Left forelimb (tissue), 1 donor: Measurements from ENCODE around the gene PRR22.

Source experiments
- DNase-seq: peaks from one replicate; pipeline ENCODE4 v3.0.0-alpha.2; 2018; ENCODE audit warnings: low spot score

The PRR22 gene

DNA sequence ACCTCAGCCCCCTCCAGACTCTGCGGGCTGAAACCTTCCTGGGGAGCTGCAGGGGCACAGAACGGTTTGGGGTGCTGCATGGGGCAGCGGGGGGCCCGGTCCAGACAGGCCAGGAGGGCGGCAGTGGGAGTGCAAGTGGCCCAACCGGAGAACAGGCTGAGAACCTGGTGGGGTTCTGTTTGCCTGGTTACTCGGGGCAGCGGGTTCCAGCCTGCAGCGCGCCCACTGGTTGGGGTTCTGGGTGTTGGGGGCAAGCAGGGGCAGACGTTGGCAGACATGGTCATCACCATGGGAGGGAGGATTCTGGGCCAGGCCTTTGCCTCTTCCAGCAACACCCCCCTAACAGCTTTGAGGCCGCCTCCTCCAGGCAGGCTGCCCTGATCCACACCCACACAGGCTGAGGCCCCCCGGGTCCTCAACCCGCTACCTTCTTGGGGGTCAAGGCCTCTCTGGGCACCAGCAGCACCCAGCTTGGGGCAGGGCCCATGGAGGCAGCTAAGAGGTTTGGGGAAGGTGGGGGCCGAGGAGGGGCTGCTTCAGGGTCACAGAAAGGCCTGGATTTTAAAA lies at the start of gene PRR22:
Gene PRR22 (minus strand): TSS at position 166 of the 567 bp plus-strand sequence. CDS start 86 bp downstream, at position 80.
- DNase-seq: no peak

DNA sequence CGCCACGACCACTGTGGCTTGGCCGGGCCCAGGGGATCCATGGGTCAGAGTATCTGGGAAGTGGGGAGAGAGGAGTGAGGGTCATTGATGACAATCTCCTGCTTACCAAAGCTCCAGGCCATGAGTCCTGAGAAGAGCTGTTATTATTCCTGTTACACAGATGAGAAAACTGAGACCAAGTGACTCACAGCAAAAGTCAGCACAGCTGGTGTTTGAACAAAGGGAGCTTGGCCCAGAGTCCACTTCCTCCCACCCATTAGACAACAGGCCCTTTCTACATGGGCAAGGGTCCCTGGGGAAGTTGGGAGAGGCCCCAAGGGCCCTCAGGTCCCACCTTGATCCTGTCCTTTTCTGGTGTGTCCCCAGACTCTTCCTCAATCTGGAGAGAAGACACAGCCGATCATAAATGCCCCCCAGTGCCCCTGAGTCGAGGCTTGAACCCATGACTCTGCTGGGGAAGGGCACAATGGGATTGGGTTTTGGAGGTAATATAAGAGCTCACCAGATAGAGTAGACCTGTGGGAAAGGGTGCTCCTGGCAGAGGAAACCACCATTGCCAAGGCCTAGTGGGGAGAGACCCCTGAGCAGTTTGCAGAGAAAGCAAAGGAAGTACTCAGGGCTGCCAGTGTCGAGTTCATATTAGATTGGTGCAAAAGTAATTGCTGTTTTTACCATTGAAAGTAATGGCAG lies 48.1 kb upstream of the PRR22 start:
- no peak for DNase-seq

DNA sequence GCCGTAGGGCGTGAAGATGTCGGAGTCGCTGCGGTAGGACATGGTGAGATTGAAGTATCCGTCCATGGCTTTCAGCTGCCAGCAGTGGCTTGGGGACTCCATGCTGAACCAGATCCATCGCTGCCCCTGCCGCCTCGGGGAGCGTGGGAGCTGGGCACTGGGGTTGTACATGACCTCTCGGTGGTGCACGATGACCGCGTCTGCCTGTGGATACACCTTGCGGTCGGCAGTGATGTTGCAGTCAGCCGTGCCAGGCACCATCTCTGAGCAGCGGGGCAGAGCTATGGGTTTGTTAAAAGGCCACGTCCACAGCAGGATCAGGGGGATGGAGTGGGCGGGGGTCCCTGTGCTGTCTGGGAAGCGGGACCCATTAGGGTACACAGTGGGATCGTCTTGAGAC lies 47.5 kb upstream of the PRR22 start:
- DNase-seq: no peak

DNA sequence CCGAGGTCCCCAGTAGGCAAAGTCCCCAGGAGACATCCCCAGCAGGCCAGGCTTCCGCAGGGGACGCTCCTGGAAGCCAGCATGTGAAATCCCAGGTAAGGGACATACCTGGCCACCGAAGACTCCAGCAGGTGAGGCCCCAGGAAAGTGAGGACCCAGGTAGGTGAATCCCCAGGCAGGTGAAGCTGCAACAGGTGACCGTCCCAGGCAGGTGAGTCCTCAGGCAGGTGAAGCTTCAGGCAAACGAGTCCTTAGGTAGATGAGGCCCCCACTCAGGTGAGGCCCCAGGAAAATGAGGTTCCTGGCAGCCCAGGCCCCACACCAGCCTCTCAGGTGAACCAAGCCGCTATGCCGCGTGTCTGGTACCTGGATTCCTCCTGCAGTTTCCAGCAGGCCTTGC lies 46.6 kb upstream of the PRR22 start:
- no peak for DNase-seq

DNA sequence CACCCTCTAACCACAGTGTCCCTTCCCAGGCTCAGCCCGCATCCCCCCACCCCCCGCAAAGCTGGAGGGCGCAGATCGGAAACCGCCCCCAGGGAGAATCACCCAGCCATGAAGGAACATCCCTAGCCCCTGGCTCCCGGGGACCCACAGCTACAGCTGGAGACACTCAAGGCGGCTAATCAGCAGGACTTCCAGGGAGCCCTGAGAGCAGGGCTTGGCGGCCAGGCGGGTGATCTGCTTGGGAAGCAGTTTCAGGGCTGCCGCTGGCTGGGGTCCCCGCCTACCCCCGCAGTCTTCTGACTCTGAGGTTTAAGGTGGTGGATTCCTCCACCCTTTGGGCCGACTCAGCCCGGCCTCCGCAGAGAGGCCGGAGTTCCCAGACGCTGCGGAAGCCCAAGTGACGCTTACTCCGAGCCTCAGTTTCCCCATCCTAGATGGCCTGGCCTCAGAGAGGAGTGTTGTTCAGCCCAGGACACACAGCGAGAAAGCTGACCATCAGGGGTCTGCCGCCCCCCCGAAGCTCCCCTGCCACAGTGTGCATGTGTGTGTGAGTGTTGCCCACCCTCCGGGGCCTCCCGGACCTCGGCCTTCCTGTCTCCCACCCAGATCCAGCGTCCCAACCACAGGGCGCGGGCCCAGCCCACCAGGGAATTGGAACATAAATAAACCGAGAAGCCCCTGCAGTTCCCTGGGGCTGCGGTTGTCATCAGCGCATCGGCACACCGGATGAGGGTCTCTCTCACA lies 45.2 kb upstream of the PRR22 start:
- no peak for DNase-seq

DNA sequence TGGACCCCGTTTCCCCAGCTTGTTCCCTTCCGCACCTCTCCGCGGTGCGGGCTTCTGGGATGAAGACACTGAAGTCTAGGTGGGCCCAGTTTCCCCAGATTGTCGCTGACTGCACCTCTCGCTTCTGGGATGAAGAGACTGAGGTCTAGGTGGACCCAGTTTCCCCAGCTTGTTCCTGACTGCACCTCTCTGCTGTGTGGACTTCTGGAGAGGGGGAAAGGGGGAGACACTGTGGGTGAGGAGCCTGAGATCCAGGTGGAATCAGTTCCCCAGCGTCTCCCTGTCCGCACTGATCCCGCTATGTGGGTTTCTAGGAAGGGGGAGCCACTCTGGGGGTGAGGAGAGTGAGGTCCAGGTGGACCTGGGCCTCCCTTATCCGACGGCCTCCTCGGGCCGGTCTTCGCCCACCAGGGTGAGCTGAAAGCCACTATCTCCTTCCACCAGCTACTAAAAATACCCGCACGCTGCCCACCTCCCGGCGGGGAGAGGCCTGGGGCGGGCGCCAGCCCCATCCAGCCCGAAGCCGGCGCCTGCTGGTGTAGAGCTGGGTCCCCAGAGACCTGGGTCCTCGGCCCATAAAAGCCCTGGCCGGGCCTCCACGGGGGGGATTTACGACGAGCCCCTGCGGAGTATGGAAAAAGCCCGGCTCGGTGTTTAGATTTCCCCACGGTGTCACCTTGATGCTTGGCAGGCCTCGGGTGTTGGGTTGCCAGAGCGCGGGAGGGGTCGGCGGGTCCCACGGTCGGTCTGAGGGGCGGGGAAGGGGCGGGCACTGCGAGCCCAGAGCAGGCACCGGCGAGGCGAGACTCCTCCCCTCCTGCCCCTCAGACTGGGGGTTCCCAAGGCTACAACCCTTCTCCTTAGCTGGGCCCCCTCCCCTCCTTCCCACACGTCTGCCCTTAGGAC lies 44.4 kb upstream of the PRR22 start:
- no peak for DNase-seq

DNA sequence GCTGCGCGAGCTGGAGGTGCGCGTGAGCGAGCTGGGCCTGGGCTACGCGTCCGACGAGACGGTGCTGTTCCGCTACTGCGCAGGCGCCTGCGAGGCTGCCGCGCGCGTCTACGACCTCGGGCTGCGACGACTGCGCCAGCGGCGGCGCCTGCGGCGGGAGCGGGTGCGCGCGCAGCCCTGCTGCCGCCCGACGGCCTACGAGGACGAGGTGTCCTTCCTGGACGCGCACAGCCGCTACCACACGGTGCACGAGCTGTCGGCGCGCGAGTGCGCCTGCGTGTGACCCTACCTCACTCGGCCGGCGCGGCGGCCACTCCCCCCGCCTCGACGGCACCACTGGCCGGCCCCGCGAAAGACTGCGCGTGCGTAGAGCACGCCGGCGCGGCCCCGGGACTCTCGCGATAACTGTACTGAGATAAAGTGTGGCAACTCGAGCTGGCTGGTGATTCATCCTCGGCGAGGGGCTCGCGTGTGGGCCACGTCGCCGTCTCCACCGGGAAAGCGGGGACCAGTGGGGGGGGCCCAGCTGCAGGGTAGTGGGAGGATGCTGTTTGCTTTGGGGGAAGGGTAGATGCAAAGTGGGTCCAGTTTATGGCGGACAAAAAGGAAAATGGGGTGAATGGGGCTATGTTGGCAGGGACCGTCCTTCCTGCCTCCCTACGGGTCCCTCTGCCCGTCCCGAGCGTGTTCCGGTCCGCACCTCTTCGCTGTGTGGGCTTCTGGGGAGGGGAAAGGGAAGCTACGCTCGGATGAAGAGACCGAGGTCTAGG lies 43.5 kb upstream of the PRR22 start:
- DNase-seq: peak; percentile 98

DNA sequence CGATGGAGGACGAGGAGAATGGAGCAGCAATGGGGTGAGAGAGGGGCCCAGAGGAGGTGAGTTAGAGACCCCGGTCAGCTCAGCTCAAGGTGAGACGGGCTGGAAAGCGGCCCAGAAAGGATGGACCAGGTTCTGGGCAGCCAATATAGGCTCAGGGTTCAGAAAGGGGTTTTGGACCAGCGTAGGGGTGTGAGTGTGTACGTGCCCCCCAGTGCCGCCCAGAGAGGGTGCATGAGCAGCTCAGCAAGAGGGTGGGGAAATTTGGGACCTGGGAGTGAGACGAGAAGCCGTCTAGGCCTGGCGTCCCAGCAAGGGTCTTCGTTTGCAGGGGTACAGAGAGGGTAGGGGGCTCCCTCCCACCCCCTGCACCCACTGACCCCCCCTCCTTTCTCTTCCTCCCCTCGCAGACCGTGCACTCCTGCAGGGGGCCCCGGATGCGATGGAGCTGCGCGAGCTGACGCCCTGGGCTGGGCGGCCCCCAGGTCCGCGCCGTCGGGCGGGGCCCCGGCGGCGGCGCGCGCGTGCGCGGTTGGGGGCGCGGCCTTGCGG lies 42.9 kb upstream of the PRR22 start:
- no peak for DNase-seq

DNA sequence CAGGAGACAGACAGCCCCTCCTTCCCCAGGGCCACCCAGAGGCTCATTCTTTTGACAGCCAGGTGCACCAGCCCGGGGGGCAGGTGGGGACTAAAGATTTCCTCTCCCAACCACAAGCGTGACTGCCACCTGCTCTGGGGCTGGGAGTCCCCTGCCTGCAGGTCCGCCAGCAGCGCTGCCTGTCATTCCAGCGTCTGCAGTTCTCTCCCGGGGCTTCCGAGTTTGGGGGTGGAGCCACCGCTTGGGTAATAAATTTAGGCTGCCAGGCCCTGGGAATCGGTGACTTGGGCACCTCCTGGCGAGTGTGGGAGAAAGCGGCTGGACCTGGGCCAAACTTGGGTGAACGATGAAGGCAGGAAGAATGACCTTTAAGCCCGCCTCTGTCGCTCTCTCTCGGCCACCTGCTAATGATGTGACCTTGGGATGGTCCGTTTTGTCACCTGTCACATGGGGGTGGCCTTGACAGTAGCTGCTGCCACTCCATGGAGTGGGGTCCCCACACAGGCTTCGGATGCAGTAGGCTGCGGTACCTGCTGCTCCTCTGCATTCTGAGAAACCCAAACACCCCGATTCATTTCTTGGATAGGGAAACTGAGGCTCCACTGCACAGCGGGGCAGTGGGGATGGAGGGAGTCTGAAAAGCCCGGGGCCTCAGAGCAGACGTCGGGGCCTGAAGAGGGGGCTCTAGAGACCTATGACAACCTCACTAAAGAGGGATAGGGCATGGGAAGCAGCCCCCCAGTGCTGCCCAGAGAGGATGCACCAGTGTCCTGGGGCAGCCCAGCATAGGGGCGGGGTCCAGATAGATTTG lies 42.2 kb upstream of the PRR22 start:
- DNase-seq: no peak

DNA sequence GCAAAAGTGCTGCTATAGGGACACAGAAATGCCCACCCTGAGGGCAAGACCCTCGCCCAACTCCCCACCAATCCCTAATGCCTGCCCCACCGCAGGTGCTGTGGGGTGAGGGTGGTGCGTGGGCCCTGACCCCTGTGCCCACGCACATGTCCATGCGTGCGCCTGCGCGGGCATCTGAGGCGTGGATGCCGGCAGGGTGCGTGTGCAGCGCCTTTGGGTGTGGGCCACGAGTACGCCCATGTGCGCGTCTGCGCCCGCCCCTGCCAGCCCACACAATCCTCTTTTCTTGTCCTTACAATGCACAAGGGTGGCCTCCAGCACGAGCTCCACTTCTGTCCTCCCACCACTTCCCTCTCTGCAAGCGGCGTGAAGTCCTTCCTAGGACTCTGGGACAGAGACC lies 40.6 kb upstream of the PRR22 start:
- no peak for DNase-seq

DNA sequence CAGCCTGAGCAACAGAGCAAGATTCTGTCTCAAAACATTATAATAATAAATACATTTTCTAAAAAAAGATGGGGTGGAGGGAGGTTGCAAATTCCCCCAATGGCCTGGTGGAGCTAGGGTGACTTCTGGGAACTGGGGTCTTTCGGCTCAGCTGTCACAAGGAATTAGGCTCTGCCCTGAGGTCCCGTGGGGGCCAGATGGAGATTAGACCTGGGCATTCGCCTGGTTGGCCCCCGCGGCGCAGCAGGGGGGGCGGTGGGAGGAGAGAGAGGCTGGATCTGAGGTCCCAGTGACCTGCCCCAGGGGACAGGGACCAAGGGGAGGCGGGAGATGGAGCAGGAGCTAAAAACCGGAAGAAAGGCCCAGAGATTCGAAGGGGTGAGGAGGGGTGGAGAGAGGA lies 40.2 kb upstream of the PRR22 start:
- DNase-seq: no peak

DNA sequence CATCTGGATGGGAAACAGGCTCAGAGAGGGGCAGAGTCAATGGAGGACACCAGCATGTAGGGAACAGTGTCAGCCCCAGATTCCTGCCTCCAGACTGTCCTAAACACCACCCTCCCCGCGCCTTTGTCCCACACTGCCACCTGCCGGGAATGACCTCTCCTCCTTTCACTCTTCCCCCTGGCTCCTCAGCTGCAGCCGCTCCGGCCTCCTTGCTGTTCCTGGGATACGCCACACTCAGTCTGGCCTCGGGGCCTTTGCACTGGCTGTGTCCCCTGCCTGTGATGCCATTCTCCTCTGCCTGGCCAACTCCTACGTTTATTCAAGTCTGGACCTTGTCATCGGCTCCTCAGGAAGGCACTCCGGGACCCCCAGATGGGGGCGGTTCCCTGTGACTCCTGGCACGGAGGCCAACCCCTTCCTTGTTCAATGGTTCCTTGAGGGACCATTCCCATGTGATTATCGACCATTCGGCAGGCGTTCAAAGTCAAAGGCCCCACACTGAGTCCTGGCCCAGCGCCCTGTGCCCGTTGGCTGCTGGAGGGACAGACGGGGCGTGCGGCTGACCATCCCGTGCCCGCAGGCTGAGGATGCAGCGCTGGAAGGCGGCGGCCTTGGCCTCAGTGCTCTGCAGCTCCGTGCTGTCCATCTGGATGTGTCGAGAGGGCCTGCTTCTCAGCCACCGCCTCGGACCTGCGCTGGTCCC lies 39.2 kb upstream of the PRR22 start:
- no peak for DNase-seq

DNA sequence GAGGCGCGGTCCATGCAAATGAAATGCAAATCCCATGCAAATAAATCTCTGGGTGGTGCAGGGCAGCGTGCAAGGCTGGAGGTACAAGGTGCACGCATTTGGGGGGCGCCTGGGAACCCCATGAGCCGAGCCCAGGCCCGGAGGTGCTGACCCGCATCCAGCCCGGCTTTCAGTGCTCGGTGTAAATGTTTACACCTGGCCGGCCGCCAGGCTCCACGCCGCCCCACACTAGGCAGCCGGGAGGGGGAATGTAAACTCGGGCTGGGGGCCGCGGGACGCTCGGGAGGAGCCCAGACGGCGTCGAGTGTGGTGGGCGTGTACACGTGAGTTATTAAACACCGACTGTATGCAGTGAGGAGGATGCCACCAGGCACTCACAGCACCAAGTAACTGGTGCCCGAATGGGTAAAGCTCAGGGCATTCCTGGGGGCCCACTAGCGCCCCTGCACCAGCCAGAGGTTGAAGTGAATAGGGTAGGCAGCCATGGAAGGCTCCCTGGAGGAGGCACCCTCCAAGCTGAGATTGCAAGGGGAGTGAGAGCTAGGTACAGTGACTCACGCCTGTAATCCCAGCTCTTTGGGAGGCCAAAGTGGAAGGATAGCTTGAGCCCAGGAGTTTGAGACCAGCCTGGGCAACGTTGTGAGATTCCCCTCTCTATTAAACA lies 37.8 kb upstream of the PRR22 start:
- no peak for DNase-seq

DNA sequence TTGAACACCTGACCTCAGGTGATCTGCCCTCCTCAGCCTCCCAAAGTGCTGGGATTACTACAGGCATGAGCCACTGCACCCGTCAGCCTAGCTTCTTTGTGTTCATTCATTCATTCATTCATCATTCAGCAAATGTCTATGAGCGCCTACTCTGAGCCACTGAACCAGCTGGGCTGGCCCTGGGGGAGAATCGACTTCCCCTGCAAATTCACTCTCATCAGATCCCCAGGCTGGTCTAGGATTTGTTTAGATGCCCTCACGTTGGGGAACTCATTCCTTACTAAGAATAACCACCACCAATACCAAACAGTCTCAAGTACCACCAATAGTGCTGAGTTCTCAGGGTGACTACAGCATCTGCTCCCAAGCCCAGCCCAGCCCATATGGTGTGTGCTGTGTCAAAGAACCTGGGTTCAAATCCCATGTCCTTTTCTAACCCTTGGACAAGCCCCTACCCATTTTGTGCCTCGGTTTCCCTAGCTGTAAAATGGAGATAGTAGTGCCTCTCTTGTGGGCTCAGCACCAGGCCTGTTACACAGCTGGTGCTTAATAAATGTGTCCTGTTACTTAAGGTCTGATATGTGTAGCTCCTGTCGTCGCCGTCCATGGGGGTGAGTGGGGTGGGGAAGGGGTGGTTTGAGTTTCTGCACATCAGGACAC lies 37.1 kb upstream of the PRR22 start:
- no peak for DNase-seq

DNA sequence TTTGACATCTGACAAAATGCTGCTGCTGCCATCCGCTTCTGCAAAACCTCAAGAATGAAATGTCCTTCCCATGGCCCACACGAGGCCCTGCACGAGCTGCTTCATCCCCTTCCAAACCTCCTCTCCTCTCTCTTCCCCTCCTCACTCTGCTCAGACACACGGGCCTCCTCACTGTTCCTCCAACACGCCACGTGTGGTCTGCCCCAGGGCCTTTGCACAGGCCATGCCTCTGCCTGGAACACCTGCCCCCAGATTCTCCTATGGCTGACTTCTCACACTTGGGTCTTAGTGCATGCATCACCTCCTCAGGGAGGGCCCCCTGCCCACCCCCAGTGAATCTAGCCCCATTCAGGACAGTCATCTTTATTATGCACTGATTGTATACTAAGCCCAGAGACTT lies 36.2 kb upstream of the PRR22 start:
- DNase-seq: no peak

DNA sequence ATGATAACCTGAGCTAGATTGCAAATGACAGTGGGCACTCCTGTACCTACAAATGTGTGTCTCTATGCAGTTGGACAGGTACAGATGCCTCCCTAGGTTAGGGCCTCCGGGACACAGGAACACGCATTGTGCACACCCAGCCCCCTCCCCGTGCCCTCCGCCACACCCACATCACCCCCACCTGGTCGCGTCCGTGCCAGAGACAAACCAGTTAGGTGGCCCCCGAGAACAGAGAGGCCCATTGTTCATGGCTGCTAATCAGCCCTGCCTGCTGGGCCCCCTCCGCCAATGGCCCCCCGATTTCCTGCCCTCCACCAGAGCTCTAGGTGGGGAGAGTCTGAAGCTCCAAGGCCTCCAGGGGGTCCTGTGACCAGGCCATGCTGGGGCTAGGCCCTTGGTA lies 34.0 kb upstream of the PRR22 start:
- no peak for DNase-seq

DNA sequence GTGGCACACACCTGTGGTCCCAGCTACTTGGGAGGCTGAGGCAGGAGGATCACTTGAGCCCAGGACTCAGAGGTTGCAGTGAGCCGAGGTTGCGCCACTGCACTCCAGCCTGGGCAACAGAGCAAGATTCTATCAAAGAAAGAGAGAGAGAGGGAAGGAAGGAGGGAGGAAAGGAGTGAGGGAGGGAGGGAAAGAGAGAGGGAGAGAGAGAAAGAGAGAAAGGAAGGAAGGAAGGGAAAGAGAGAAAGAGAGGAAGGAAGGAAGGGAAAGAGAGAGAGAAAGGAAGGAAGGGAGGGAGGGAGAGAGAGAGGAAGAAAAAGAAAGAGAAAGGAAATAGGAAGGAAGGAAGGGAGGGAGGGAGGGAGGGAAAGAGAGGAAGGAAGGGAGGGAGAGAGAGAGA lies 32.7 kb upstream of the PRR22 start:
- no peak for DNase-seq

DNA sequence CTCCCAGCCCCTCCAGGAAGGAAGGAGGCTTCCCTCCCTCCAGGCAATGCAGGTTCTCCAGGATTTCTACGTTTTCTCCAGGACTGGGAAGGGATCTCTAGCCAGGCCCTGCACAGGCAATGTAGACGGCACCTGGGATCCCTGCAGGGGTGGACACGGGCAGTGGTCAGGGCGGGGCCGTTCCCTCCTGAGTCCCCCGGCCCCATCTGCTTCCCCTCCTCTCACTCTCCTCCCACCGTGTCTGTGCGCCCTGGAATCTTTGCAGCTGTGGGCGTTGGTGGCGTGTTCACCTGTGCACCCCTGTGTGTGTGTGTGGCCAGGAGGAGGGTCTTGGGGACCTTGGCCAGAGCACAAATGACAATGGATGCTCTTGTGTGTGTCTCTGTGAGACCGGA lies 30.3 kb upstream of the PRR22 start:
- no peak for DNase-seq
